PC-9 (cell line): Measurements from ENCODE around the gene IL1RAPL1.

Source experiments
- CTCF ChIP-seq: fragments of 200-600 bp; sonication (generic); conservative IDR thresholded peaks from 2 replicates; pipeline ENCODE4 v1.6.1; 2017; ENCODE audit warnings: mixed run types, antibody characterized with exemption, mild to moderate bottlenecking, moderate library complexity
- EZH2 ChIP-seq: fragments of 200-600 bp; sonication (generic); IDR thresholded peaks from 2 replicates; pipeline ENCODE4 v1.8.0; 2017; ENCODE audit warnings: antibody characterized with exemption, low read depth

- TF ChIP-seq CTCF (no peak), EZH2 (no peak)
Observed at GRCh38 chrX:28668303-28668702, 81.1 kb downstream of the IL1RAPL1 start.
